Measurements from ENCODE around the gene EXPH5. TPM values are rescaled to one million over a fixed set of nuclear protein-coding genes. Genes with fewer than 3 reads are reported as not detected.
A peak's percentile ranks its signal among the peaks of the same experiment; 100 is the strongest.
"Not testable (repeated sequence)": the region's sequence is repeated elsewhere in the genome, so short reads cannot be mapped to it uniquely, and the experiment has no call there.

Gene EXPH5
- total RNA-seq, 2 donors from 2014 or later = 2.4 to 6.0 TPM

GRCh38 chr11:108591893-108592292 is 1.7 kb downstream of the EXPH5 start:
- no peaks in the 10 kb centered on the region for H3K9me3 Mint-ChIP-seq
- peaks cover 3% of the 10 kb centered on the region for H3K27me3 Mint-ChIP-seq
- H3K36me3 Mint-ChIP-seq (ENCODE audit: low read depth) = no peaks in the 10 kb centered on the region
- peak overlapping the region; percentile 89 for H3K4me3 Mint-ChIP-seq
- no peak for ATAC-seq (replicated peaks)
- H3K27ac Mint-ChIP-seq = no peak overlapping the region
- no peaks in the 10 kb centered on the region for H3K4me1 Mint-ChIP-seq

GRCh38 chr11:108589136-108589535 is 4.4 kb downstream of the EXPH5 start:
- ATAC-seq (replicated peaks) = no peak
- Mint-ChIP-seq H3K27me3 (no peaks in the 10 kb centered on the region), H3K4me1 (no peaks in the 10 kb centered on the region), H3K4me3 (no peak overlapping the region), H3K27ac (no peak overlapping the region), H3K9me3 (no peaks in the 10 kb centered on the region), H3K36me3 (ENCODE audit: low read depth) (no peaks in the 10 kb centered on the region)

GRCh38 chr11:108588287-108588686 is 5.3 kb downstream of the EXPH5 start:
- ATAC-seq (replicated peaks) = no peak
- H3K4me1 Mint-ChIP-seq = no peaks in the 10 kb centered on the region
- H3K4me3 Mint-ChIP-seq = no peak overlapping the region
- no peaks in the 10 kb centered on the region for H3K27me3 Mint-ChIP-seq
- H3K27ac Mint-ChIP-seq = no peak overlapping the region
- H3K36me3 Mint-ChIP-seq (ENCODE audit: low read depth) = no peaks in the 10 kb centered on the region
- no peaks in the 10 kb centered on the region for H3K9me3 Mint-ChIP-seq

- no peaks in the 10 kb centered on the region for H3K4me1 Mint-ChIP-seq
- no peak overlapping the region for H3K4me3 Mint-ChIP-seq
Observed at GRCh38 chr11:108587109-108587508, 6.5 kb downstream of the EXPH5 start.

GRCh38 chr11:108586600-108586999 is 7.0 kb downstream of the EXPH5 start:
- no peak for ATAC-seq (replicated peaks)
- Mint-ChIP-seq H3K27me3 (no peaks in the 10 kb centered on the region), H3K27ac (no peak overlapping the region), H3K9me3 (no peaks in the 10 kb centered on the region), H3K4me3 (no peak overlapping the region), H3K4me1 (no peaks in the 10 kb centered on the region), H3K36me3 (ENCODE audit: low read depth) (no peaks in the 10 kb centered on the region)

More at GRCh38 chr11:108587109-108587508, 6.5 kb downstream of the EXPH5 start:
- Mint-ChIP-seq H3K36me3 (ENCODE audit: low read depth) (no peaks in the 10 kb centered on the region), H3K27me3 (no peaks in the 10 kb centered on the region), H3K27ac (no peak overlapping the region), H3K9me3 (no peaks in the 10 kb centered on the region)
- ATAC-seq (replicated peaks) = no peak

- not testable (repeated sequence) for H3K27ac Mint-ChIP-seq; H3K27me3 Mint-ChIP-seq; H3K9me3 Mint-ChIP-seq; ATAC-seq (replicated peaks); H3K36me3 Mint-ChIP-seq (ENCODE audit: low read depth); H3K4me3 Mint-ChIP-seq; H3K4me1 Mint-ChIP-seq
Observed at GRCh38 chr11:108586185-108586584, 7.4 kb downstream of the EXPH5 start.

- no peak for ATAC-seq (replicated peaks)
- Mint-ChIP-seq H3K36me3 (ENCODE audit: low read depth) (no peaks in the 10 kb centered on the region), H3K4me3 (no peak overlapping the region), H3K4me1 (no peaks in the 10 kb centered on the region), H3K27me3 (no peaks in the 10 kb centered on the region), H3K9me3 (no peaks in the 10 kb centered on the region), H3K27ac (no peak overlapping the region)
Observed at GRCh38 chr11:108584973-108585372, 8.6 kb downstream of the EXPH5 start.

GRCh38 chr11:108580645-108581044 is 12.9 kb downstream of the EXPH5 start:
- ATAC-seq (replicated peaks) = no peak
- no peak overlapping the region for H3K27ac Mint-ChIP-seq
- H3K27me3 Mint-ChIP-seq = peaks cover 5% of the 10 kb centered on the region
- H3K9me3 Mint-ChIP-seq = no peaks in the 10 kb centered on the region
- no peaks in the 10 kb centered on the region for H3K4me1 Mint-ChIP-seq
- H3K36me3 Mint-ChIP-seq (ENCODE audit: low read depth) = no peaks in the 10 kb centered on the region
- H3K4me3 Mint-ChIP-seq = no peak overlapping the region

DNA sequence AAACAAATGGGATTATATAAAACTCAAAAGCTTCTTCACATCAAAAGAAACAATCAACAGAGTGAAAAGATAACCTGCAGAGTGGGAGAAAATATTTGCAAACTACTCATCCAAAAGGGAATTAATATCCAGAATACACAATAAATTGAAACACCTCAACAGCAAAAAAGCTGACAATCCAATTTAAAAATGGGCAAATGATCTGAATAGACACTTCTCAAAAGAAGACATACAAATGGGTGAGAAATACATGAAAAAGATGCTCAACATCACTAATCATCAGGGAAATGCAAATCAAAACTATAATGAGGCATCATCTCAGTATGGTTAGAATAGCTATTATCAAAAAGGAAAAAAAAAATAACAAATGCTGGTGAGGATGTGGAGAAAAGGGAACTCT is 13.5 kb downstream of the EXPH5 start:
- no peak for ATAC-seq (replicated peaks)

DNA sequence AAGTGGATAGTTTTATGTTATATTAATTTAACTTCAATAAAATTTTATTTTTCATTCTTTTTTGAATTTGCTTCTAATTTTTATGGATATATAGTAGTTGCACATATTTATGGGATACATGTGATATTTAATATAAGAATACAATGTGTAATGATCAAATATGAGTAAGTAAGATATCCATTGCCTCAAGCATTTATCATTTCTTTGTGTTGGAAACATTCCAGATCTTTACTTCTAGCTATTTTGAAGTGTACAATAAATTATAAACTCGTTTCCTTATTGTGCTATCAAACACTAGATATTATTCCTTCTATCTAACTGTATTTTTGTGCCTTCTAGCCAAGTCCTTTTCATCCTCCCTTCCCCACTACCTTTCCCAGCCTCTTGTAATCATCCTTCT is 17.0 kb downstream of the EXPH5 start:
- Mint-ChIP-seq H3K4me1 (no peaks in the 10 kb centered on the region), H3K36me3 (ENCODE audit: low read depth) (no peaks in the 10 kb centered on the region), H3K9me3 (no peaks in the 10 kb centered on the region), H3K4me3 (no peak overlapping the region), H3K27ac (no peak overlapping the region), H3K27me3 (peaks cover 5% of the 10 kb centered on the region)
- no peak for ATAC-seq (replicated peaks)

More for the DNA sequence above, 13.5 kb downstream of the EXPH5 start:
- Mint-ChIP-seq H3K4me3 (no peak overlapping the region), H3K27ac (no peak overlapping the region), H3K4me1 (no peaks in the 10 kb centered on the region), H3K27me3 (peaks cover 5% of the 10 kb centered on the region), H3K36me3 (ENCODE audit: low read depth) (no peaks in the 10 kb centered on the region), H3K9me3 (no peaks in the 10 kb centered on the region)

- Mint-ChIP-seq H3K4me3 (no peak overlapping the region), H3K36me3 (ENCODE audit: low read depth) (no peaks in the 10 kb centered on the region), H3K4me1 (no peaks in the 10 kb centered on the region), H3K27me3 (peaks cover 5% of the 10 kb centered on the region), H3K27ac (no peak overlapping the region), H3K9me3 (no peaks in the 10 kb centered on the region)
- ATAC-seq (replicated peaks) = no peak
Observed at GRCh38 chr11:108574675-108575074, 18.9 kb downstream of the EXPH5 start.

- no peak overlapping the region for H3K4me3 Mint-ChIP-seq
- no peaks in the 10 kb centered on the region for H3K27me3 Mint-ChIP-seq
- no peak for ATAC-seq (replicated peaks)
- H3K36me3 Mint-ChIP-seq (ENCODE audit: low read depth) = no peaks in the 10 kb centered on the region
- H3K4me1 Mint-ChIP-seq = no peaks in the 10 kb centered on the region
- no peaks in the 10 kb centered on the region for H3K9me3 Mint-ChIP-seq
- no peak overlapping the region for H3K27ac Mint-ChIP-seq
Observed at GRCh38 chr11:108571001-108571400, 22.6 kb downstream of the EXPH5 start.

GRCh38 chr11:108569896-108570295 is 23.7 kb downstream of the EXPH5 start:
- no peak for ATAC-seq (replicated peaks)
- H3K36me3 Mint-ChIP-seq (ENCODE audit: low read depth) = no peaks in the 10 kb centered on the region
- no peaks in the 10 kb centered on the region for H3K27me3 Mint-ChIP-seq
- H3K27ac Mint-ChIP-seq = no peak overlapping the region
- H3K4me3 Mint-ChIP-seq = no peak overlapping the region
- no peaks in the 10 kb centered on the region for H3K4me1 Mint-ChIP-seq
- no peaks in the 10 kb centered on the region for H3K9me3 Mint-ChIP-seq

DNA sequence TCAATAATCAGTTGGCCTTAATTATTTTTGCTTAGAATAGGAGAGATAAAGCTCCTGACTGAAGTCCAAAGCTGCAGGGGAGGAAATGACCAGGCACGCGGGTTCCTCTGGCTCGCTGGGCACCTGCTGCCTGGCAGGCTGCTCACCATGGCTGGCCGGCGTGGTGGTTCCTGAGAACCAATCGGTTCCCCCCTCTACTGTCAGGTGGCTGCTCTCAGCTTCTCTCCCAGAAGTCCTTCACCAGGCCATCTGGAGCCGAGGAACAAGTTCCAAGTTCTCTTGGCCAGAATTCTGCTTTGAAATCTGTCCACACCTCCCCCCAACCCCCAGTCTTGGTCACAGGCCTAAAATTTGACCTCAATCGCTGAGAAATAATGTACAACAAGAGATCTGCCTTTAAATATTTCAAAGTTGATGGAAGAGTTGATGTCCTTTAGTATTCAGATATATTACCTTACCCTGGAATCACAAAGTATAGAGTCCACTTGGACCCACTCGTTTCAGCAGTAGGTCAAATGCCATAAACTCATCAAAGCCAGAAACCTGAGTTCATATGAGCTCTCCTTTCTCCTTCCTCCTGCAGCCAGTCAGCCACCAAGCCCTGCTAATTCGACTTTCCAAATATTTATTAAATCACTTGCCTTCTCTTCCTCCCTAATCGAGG is 25.2 kb downstream of the EXPH5 start:
- H3K4me1 Mint-ChIP-seq = no peaks in the 10 kb centered on the region
- H3K36me3 Mint-ChIP-seq (ENCODE audit: low read depth) = no peaks in the 10 kb centered on the region
- no peak overlapping the region for H3K4me3 Mint-ChIP-seq
- H3K9me3 Mint-ChIP-seq = no peaks in the 10 kb centered on the region
- no peak for ATAC-seq (replicated peaks)
- no peak overlapping the region for H3K27ac Mint-ChIP-seq
- no peaks in the 10 kb centered on the region for H3K27me3 Mint-ChIP-seq

GRCh38 chr11:108565653-108566052 is 27.9 kb downstream of the EXPH5 start:
- Mint-ChIP-seq H3K27ac (no peak overlapping the region), H3K36me3 (ENCODE audit: low read depth) (no peaks in the 10 kb centered on the region), H3K27me3 (no peaks in the 10 kb centered on the region), H3K4me1 (no peaks in the 10 kb centered on the region), H3K9me3 (no peaks in the 10 kb centered on the region), H3K4me3 (no peak overlapping the region)
- no peak for ATAC-seq (replicated peaks)
